Suprapubic skin (tissue), 4 donors: Measurements from ENCODE around the gene RLBP1.

Source experiments
- CTCF ChIP-seq, 2 donors: fragments of 200-600 bp in 1 of 2; fragments of 450-650 bp in 1 of 2; sonication (generic) in 1 of 2; IDR thresholded peaks; one replicate each; pipeline ENCODE4 v1.5.1; 2016 to 2019; ENCODE audit warnings: antibody characterized with exemption in 2 of 2, mild to moderate bottlenecking in 1 of 2, moderate library complexity in 1 of 2
- POLR2A ChIP-seq, 2 donors: fragments of 450-650 bp; IDR thresholded peaks; one replicate each; pipeline ENCODE4 v1.6.1; 2017; ENCODE audit warnings: antibody characterized with exemption in 2 of 2, mild to moderate bottlenecking in 2 of 2, moderate library complexity in 2 of 2
- POLR2AphosphoS5 ChIP-seq, 3 donors: sonication (generic); formaldehyde crosslinking; IDR thresholded peaks; one replicate each; pipeline ENCODE4 v1.6.1; 2017; ENCODE audit warnings: antibody characterized with exemption in 3 of 3

GRCh38 chr15:89187301-89187985 lies 33.9 kb downstream of the RLBP1 start:
- TF ChIP-seq CTCF (IDR thresholded peaks at IDR 0.05): no peak
- no peak for TF ChIP-seq POLR2A (IDR thresholded peaks at IDR 0.05)
- no peak for TF ChIP-seq POLR2AphosphoS5 (IDR thresholded peaks at IDR 0.05)
